GM12801 (cell line): Measurements from ENCODE around the gene STAB1.

Experiments
- TF ChIP-seq, protein P1 (sequence below): IDR thresholded peaks from one replicate; pipeline ENCODE4 v1.5.1; 2011; ENCODE audit warnings: control low read depth; ENCODE audit not compliant: insufficient read length; ENCODE audit errors: extremely low read depth

The STAB1 gene

DNA sequence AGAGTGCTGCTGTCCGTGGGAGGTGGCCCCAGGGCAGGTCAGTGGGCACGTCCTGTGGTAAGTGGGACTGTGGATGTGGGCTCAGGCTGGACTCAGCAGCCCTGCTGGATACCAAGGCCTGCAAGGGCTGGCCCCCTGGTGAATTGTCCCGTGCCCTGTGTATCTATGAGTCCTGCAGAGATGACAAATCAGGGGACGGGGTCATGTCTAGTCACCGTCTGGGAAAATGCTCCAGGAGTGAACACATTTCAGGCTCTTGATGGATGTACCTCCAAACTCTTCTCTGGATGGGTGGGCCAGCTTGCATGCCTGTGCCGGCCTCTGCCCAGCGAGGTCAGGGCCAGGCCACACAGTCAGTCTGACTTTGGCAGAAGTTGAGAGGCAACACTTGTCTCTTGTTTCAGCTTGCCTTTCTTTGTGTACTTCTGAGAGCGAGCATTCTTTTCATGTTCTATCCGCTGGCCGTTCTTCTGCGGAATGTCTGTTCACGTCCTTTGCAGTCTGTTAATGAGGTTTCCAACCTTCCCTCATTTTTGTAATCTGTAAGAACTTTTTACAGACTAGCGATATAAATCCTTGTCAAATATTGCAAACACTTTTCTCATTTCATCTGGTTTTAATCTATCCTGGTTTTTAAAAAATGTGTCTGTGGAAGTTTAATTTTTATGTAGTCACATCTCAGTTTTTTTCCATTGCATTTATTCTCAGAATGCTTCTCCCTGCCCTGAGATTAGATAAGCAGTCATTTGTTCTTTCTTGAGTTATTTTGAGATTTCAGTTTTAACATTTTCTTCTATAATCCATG is 11.4 kb upstream of the STAB1 start:
- TF ChIP-seq, protein P1, sequence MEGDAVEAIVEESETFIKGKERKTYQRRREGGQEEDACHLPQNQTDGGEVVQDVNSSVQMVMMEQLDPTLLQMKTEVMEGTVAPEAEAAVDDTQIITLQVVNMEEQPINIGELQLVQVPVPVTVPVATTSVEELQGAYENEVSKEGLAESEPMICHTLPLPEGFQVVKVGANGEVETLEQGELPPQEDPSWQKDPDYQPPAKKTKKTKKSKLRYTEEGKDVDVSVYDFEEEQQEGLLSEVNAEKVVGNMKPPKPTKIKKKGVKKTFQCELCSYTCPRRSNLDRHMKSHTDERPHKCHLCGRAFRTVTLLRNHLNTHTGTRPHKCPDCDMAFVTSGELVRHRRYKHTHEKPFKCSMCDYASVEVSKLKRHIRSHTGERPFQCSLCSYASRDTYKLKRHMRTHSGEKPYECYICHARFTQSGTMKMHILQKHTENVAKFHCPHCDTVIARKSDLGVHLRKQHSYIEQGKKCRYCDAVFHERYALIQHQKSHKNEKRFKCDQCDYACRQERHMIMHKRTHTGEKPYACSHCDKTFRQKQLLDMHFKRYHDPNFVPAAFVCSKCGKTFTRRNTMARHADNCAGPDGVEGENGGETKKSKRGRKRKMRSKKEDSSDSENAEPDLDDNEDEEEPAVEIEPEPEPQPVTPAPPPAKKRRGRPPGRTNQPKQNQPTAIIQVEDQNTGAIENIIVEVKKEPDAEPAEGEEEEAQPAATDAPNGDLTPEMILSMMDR: no peak

DNA sequence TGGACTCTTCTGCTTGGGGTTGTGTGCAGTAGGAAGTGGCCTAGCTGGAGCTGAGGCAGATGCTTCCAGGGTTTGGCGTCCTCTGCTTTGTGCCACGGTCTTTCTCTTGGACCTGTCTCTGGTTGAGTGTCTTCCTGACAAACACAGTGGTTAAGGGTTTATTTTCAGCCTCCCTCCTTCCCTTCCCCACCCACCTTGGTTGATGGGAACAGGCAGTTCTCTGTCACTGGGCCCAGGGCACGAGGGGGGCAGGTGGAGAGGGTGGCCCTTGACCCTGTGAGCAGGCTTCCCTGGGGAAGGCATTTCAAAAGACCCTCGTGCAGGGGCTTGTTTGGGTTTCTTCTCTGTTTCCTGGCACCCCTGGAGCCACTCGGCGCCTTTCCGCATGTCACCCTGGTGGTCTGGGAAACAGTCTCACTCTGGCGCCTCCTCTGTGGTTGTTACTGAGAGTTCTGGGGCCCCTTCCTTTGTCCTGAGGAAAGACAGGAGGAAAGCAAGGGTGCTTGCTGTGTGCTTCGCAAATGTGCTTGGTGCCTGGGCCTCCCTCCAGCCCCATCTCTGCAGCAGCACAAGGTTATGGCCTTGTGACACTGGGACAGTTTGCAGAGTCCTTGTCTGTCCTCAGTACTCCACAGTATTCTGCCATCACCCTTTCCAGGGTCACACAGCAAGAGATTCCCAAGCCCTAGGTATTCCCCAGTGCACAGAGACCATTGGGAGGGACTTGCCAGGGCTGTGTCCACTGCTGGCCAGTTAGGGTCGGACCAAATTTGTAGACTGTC is 10.3 kb upstream of the STAB1 start:
- TF ChIP-seq, protein P1: no peak

DNA sequence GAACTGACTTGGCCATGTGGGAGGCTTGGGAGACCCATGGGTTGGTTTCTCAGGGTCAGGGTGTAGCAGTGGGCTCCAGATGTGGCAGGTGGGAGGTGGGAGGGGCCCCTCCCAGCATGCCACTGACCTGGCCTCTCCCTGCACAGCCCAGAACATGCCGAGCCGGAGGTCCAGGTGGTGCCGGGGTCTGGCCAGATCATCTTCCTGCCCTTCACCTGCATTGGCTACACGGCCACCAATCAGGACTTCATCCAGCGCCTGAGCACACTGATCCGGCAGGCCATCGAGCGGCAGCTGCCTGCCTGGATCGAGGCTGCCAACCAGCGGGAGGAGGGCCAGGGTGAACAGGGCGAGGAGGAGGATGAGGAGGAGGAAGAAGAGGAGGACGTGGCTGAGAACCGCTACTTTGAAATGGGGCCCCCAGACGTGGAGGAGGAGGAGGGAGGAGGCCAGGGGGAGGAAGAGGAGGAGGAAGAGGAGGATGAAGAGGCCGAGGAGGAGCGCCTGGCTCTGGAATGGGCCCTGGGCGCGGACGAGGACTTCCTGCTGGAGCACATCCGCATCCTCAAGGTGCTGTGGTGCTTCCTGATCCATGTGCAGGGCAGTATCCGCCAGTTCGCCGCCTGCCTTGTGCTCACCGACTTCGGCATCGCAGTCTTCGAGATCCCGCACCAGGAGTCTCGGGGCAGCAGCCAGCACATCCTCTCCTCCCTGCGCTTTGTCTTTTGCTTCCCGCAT is 7.9 kb upstream of the STAB1 start:
- TF ChIP-seq, protein P1: no peak

DNA sequence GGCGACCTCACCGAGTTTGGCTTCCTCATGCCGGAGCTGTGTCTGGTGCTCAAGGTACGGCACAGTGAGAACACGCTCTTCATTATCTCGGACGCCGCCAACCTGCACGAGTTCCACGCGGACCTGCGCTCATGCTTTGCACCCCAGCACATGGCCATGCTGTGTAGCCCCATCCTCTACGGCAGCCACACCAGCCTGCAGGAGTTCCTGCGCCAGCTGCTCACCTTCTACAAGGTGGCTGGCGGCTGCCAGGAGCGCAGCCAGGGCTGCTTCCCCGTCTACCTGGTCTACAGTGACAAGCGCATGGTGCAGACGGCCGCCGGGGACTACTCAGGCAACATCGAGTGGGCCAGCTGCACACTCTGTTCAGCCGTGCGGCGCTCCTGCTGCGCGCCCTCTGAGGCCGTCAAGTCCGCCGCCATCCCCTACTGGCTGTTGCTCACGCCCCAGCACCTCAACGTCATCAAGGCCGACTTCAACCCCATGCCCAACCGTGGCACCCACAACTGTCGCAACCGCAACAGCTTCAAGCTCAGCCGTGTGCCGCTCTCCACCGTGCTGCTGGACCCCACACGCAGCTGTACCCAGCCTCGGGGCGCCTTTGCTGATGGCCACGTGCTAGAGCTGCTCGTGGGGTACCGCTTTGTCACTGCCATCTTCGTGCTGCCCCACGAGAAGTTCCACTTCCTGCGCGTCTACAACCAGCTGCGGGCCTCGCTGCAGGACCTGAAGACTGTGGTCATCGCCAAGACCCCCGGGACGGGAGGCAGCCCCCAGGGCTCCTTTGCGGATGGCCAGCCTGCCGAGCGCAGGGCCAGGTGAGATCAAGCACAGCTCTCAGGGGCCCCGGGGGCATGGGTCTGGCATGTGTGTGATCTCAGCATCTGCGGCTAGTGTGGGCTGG is 7.1 kb upstream of the STAB1 start:
- TF ChIP-seq, protein P1: no peak

DNA sequence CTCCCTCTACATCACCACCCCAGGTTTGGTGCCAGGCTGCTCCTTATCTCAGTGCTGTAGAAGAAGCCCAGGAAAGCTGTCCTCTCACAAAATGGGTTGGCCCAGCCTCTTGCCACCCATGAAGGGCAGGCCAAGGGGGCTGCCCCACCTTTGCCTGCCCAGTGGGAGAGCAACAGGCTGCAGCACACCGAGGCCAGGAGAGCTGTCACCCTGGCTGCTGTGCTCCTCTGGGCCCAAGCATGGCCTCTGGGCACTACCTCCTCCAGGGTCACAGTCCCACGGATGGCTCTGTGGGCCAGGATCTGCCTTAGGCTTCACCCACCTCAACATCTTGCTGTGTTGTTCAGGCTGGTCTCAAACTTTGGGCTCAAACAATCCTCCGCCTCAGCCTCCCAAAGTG is 6.4 kb upstream of the STAB1 start:
- TF ChIP-seq, protein P1: no peak

DNA sequence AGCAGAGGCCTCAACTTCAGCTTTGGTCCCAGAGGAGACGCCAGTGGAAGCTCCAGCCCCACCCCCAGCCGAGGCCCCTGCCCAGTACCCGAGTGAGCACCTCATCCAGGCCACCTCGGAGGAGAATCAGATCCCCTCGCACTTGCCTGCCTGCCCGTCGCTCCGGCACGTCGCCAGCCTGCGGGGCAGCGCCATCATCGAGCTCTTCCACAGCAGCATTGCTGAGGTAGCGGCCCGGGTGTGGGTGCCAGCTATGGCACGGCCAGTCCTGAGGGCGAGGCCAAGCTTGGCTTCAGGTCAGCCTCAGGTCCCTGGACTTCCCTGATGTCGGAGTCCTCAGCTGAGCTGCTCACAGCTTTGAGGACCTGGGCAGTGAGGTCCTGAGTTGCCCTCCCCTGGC is 5.7 kb upstream of the STAB1 start:
- TF ChIP-seq, protein P1: no peak
